22Rv1 (cell line): ENCODE results near the gene GLTP.

ENCODE experiments used
- H3K27ac ChIP-seq: fragments of 450-650 bp; 2 replicates; pipeline ENCODE4 v1.5.1; 2017
- CTCF ChIP-seq: fragments of 450-650 bp; IDR thresholded peaks from 2 replicates; pipeline ENCODE4 v1.5.1; 2017; ENCODE audit warnings: mild to moderate bottlenecking
- ZFX ChIP-seq: fragments of 450-650 bp; IDR thresholded peaks from 2 replicates; pipeline ENCODE4 v1.6.1; 2017; ENCODE audit warnings: antibody characterized with exemption, borderline replicate concordance

Gene GLTP

GRCh38 chr12:109814600-109815150 lies 65.7 kb downstream of the GLTP start:
- no peak overlapping the region for H3K27ac ChIP-seq
- TF ChIP-seq ZFX (no peak), CTCF (no peak)

- TF ChIP-seq ZFX (no peak), CTCF (no peak)
- no peak overlapping the region for H3K27ac ChIP-seq
Measured at GRCh38 chr12:109813810-109814416, 66.4 kb downstream of the GLTP start.

GRCh38 chr12:109811624-109811995 lies 68.7 kb downstream of the GLTP start:
- no peak for TF ChIP-seq ZFX
- no peak; the same call in 1 of the 2 replicates for TF ChIP-seq CTCF
- H3K27ac ChIP-seq: no peak overlapping the region

DNA sequence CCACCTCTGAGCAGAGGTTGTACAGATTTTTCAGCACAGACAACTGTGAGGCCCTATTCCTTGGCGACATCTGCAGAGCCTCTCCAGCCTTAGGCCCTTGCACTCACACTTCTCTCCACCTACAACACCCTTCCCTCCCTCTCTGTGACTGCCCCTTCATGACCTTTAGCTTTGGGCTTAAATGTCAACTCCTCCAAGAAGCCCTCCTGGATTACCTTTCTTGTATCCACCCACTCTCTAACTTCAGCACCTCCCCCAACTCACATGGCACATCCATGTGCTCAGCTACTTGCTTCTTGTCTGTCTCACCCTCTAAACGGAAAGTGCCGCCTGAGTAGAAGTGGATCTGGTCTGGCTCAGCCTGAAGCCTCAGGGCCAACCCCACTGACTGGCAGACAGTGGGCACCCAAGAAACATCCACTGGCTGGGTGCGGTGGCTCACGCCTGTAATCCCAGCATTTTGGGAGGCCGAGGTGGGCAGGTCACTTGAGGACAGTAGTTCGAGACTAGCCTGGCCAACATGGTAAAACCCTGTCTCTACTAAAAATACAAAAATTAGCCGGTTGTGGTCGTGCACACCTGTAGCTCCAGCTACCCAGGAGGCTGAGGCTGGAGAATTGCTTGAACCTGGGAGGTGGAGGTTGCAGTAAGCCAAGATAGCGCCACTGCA lies 69.3 kb downstream of the GLTP start:
- H3K27ac ChIP-seq: no peak overlapping the region
- no peak for TF ChIP-seq CTCF
- TF ChIP-seq ZFX: no peak

DNA sequence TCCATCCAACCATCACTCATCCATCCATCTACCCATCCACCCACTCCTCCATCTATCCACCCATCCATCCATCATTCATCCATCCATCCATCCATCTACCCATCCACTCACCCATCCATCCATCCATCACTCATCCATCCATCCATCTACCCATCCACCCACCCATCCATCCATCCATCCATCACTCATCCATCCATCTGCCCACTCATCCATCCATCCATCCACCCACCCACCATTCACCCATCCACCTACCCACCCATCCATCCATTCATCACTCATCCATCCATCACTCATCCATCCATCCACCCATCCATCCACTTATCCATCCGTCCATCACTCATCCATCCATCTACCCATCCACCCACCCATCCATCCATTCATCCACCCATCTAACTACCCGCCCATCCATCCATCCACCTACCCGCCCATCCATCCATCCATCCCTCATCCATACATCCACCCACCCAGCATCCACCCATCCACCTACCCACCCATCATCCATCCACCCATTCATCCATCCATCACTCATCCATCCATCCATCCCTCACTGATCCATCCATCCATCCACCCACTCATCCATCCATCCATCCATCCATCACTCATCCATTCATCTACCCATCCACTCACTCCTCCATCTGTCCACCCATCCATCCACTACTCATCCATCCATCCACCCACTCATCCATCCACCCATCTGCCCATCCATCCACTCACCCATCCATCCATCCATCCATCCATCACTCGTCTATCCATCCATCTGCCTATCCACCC lies 71.3 kb downstream of the GLTP start:
- no peak overlapping the region for H3K27ac ChIP-seq
- TF ChIP-seq CTCF (no peak), ZFX (no peak)

DNA sequence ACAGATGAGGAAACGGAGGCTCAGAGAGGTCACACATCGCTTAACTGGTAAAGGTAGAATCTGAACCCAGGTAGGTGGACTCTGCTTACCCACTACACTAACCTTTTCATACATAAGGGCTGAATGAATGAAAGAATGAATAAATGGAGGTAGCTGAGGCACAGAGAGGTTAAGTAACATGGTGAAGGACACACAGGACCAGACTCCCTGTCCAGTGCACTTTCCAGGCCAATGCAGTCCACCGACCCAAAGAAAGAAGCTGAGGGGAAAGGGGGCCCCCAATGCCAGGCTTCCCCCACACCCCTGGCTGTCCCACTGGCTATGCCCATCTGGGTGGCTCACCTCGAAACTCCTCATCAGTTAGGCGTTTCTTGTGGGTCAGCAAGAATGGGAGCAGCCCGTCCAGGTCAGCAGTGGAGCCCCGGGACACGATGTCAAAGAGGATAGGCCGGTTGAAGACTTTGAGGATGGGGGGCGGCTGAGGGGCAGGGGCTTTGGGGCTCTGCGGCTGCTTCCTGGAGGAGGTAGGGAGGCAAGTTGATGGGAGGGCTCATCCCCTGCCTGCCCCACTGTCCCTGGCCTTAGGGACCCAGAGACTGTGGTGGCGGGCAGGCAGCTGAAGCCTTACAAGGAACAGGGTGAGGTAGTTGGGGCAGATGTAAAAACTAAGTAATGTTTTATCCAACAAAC lies 72.2 kb downstream of the GLTP start:
- TF ChIP-seq CTCF (no peak), ZFX (no peak)
- no peak overlapping the region for H3K27ac ChIP-seq
